Renal pelvis (tissue), 12 donors: ENCODE results near the gene SPIN1. TPM values are rescaled to one million over a fixed set of nuclear protein-coding genes. Genes with fewer than 3 reads are reported as not detected.
A peak's percentile ranks its signal among the peaks of the same experiment; 100 is the strongest.
"Not testable (repeated sequence)": the region's sequence is repeated elsewhere in the genome, so short reads cannot be mapped to it uniquely, and the experiment has no call there.

Experiments
- DNase-seq: peaks from one replicate; pipeline ENCODE4 v3.0.0-alpha.2; 2013
- long read RNA-seq, 16 experiments: transcript quantifications; one replicate each; lab custom pipeline, GENCODE V29; 2026
- polyA plus RNA-seq, 3 donors: library from polyadenylated mRNA; unstranded; fragments of 120-200 nt; gene quantifications; one replicate each; pipeline ENCODE4 v1.2.1, GENCODE V29; 2013; ENCODE audit not compliant: insufficient read length in 3 of 3

Gene SPIN1
- polyA plus RNA-seq = 100 to 1,000 TPM; 150 to 169 (median 166) TPM
- long read RNA-seq, donor 1, full-length matches to known transcripts = 27 of 46 reads
- long read RNA-seq, donor 1, partial matches to known transcripts = 12 of 46 reads
- long read RNA-seq, donor 1, other reads (novel, unspliced or antisense) = 7 of 46 reads
- long read RNA-seq, donor 2, full-length matches to known transcripts = 28 of 28 reads
- long read RNA-seq, donor 2, partial matches to known transcripts = 0 of 28 reads
- long read RNA-seq, donor 2, other reads (novel, unspliced or antisense) = 0 of 28 reads
- long read RNA-seq, donor 3, full-length matches to known transcripts = 34 of 51 reads
- long read RNA-seq, donor 3, partial matches to known transcripts = 9 of 51 reads
- long read RNA-seq, donor 3, other reads (novel, unspliced or antisense) = 8 of 51 reads
- long read RNA-seq, donor 4, full-length matches to known transcripts = 17 of 39 reads
- long read RNA-seq, donor 4, partial matches to known transcripts = 17 of 39 reads
- long read RNA-seq, donor 4, other reads (novel, unspliced or antisense) = 5 of 39 reads
- long read RNA-seq, donor 5, full-length matches to known transcripts = 18 of 28 reads
- long read RNA-seq, donor 5, partial matches to known transcripts = 10 of 28 reads
- long read RNA-seq, donor 5, other reads (novel, unspliced or antisense) = 0 of 28 reads
- long read RNA-seq, donor 6, full-length matches to known transcripts = 38 of 121 reads
- long read RNA-seq, donor 6, partial matches to known transcripts = 78 of 121 reads
- long read RNA-seq, donor 6, other reads (novel, unspliced or antisense) = 5 of 121 reads
- long read RNA-seq, donor 7, full-length matches to known transcripts = 44 of 165 reads
- long read RNA-seq, donor 7, partial matches to known transcripts = 113 of 165 reads
- long read RNA-seq, donor 7, other reads (novel, unspliced or antisense) = 8 of 165 reads
- long read RNA-seq, donor 8, full-length matches to known transcripts = 29 of 29 reads
- long read RNA-seq, donor 8, partial matches to known transcripts = 0 of 29 reads
- long read RNA-seq, donor 8, other reads (novel, unspliced or antisense) = 0 of 29 reads
- long read RNA-seq, donor 9, full-length matches to known transcripts = 39 of 64 reads
- long read RNA-seq, donor 9, partial matches to known transcripts = 17 of 64 reads
- long read RNA-seq, donor 9, other reads (novel, unspliced or antisense) = 8 of 64 reads
- long read RNA-seq, donor 10, full-length matches to known transcripts = 29 of 59 reads
- long read RNA-seq, donor 10, partial matches to known transcripts = 24 of 59 reads
- long read RNA-seq, donor 10, other reads (novel, unspliced or antisense) = 6 of 59 reads
- long read RNA-seq, donor 11, full-length matches to known transcripts = 28 of 38 reads
- long read RNA-seq, donor 11, partial matches to known transcripts = 10 of 38 reads
- long read RNA-seq, donor 11, other reads (novel, unspliced or antisense) = 0 of 38 reads
- long read RNA-seq, donor 12, full-length matches to known transcripts = 59 of 178 reads
- long read RNA-seq, donor 12, partial matches to known transcripts = 113 of 178 reads
- long read RNA-seq, donor 12, other reads (novel, unspliced or antisense) = 6 of 178 reads
- long read RNA-seq, donor 13, full-length matches to known transcripts = 19 of 29 reads
- long read RNA-seq, donor 13, partial matches to known transcripts = 10 of 29 reads
- long read RNA-seq, donor 13, other reads (novel, unspliced or antisense) = 0 of 29 reads
- long read RNA-seq, donor 14 = 0 reads
- long read RNA-seq, donor 15, full-length matches to known transcripts = 46 of 79 reads
- long read RNA-seq, donor 15, partial matches to known transcripts = 28 of 79 reads
- long read RNA-seq, donor 15, other reads (novel, unspliced or antisense) = 5 of 79 reads
- long read RNA-seq, donor 16, full-length matches to known transcripts = 30 of 47 reads
- long read RNA-seq, donor 16, partial matches to known transcripts = 17 of 47 reads
- long read RNA-seq, donor 16, other reads (novel, unspliced or antisense) = 0 of 47 reads

GRCh38 chr9:88388203-88388885, at the start of gene SPIN1:
SPIN1 (plus strand) TSS chr9:88388444; CDS start chr9:88426540, 38,096 bp downstream.
- peak; percentile 78 for DNase-seq

GRCh38 chr9:88339317-88339716, 48.9 kb upstream of the SPIN1 start:
- DNase-seq = no peak

GRCh38 chr9:88342246-88342645, 46.0 kb upstream of the SPIN1 start:
- DNase-seq = no peak

- DNase-seq = no peak
Observed at GRCh38 chr9:88344013-88344412, 44.2 kb upstream of the SPIN1 start.

GRCh38 chr9:88350354-88350753, 37.9 kb upstream of the SPIN1 start:
- DNase-seq = not testable (repeated sequence)

- no peak for DNase-seq
Observed at GRCh38 chr9:88355166-88355565, 33.1 kb upstream of the SPIN1 start.

GRCh38 chr9:88357250-88357649, 31.0 kb upstream of the SPIN1 start:
- not testable (repeated sequence) for DNase-seq

GRCh38 chr9:88358723-88359122, 29.5 kb upstream of the SPIN1 start:
- DNase-seq = no peak

- DNase-seq = no peak
Observed at GRCh38 chr9:88359974-88360373, 28.3 kb upstream of the SPIN1 start.

- DNase-seq = no peak
Observed at GRCh38 chr9:88362681-88363080, 25.6 kb upstream of the SPIN1 start.

GRCh38 chr9:88363661-88364060, 24.6 kb upstream of the SPIN1 start:
- no peak for DNase-seq

GRCh38 chr9:88364706-88365105, 23.5 kb upstream of the SPIN1 start:
- DNase-seq = no peak

- DNase-seq = no peak
Observed at GRCh38 chr9:88370346-88370745, 17.9 kb upstream of the SPIN1 start.

GRCh38 chr9:88372103-88372654, 16.1 kb upstream of the SPIN1 start:
- DNase-seq = no peak

GRCh38 chr9:88373045-88373444, 15.2 kb upstream of the SPIN1 start:
- no peak for DNase-seq

GRCh38 chr9:88378317-88378716, 9.9 kb upstream of the SPIN1 start:
- no peak for DNase-seq

GRCh38 chr9:88379352-88379751, 8.9 kb upstream of the SPIN1 start:
- DNase-seq = no peak

- DNase-seq = no peak
Observed at GRCh38 chr9:88380118-88380517, 8.1 kb upstream of the SPIN1 start.

GRCh38 chr9:88381322-88381721, 6.9 kb upstream of the SPIN1 start:
- not testable (repeated sequence) for DNase-seq
